ENCODE data around the gene ATF7IP. TPM values are rescaled to one million over a fixed set of nuclear protein-coding genes. Genes with fewer than 3 reads are reported as not detected.

Gene ATF7IP
- total RNA-seq: 90.2 TPM

GRCh38 chr12:14365294-14366208 is at the start of gene ATF7IP:
Gene ATF7IP, plus strand, starts transcription at chr12:14365682. Its CDS starts 58,234 bp downstream, at chr12:14423916.

Other genes with a start within 250 kb of the ATF7IP start
- 3.2 TPM for gene PLBD1, start 202.2 kb downstream of the ATF7IP start, total RNA-seq

All from diencephalon (tissue), 1 donor.